Measurements from ENCODE around the gene PPM1M.
A peak's percentile ranks its signal among the peaks of the same experiment; 100 is the strongest.

PPM1M gene

DNA sequence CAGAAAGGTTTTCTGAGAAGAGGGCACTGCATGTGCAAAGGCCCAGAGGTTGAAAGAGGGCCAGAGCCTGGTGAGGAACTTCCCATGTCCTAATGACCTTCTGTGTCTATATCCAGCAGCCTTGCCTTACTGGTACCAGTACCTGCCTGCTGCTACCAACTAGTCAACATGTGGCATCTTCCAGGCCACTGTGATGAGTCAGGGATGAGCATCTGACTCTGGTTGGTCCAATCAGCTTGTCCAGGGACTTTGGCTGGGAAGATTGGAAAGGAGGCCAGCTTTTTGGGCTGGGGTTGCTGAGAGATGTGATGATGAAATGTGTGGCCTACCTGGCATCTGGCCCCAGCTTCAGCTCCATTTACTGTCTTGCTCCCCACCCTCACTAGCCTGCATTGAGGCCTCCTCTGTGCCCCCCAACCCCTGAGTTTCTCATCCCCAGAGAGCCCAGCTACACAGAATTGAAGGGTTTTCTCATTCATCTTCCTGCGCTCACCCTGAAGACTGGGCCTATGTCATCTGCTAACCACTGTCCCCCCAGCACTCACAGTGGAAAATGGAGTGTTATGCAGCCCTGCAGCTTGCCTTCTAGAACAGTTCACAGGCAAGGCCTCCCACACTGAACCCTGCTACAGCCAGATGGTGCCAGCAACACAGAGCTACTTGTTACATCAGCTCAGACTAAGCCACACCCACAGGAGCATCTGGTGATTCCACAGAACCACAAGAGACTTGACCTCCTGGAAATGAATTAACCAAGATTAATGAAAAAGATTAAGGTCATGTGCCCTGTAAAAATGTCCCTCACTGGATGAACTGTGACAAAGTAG is 5.3 kb upstream of the PPM1M start:
- no peaks in the 10 kb centered on the region for H3K27me3 ChIP-seq (ENCODE audit: control insufficient read depth, insufficient read depth, low read length)
- H3K79me2 ChIP-seq, result no peaks in the 10 kb centered on the region
- no peak overlapping the region for H3K27ac ChIP-seq
- H3K4me3 ChIP-seq (ENCODE audit: low read depth, low read length), result peak overlapping the region; percentile 92
- no peaks in the 10 kb centered on the region for H3K36me3 ChIP-seq (ENCODE audit: control insufficient read depth, insufficient read depth, low read length)
- H3K9ac ChIP-seq, result no peak overlapping the region
- peaks cover 18% of the 10 kb centered on the region for H3K4me1 ChIP-seq
- no peak for TF ChIP-seq CTCF (IDR thresholded peaks at IDR 0.05)
- no peaks in the 10 kb centered on the region for H3K9me3 ChIP-seq (ENCODE audit: control insufficient read depth, low read length)
- no peak overlapping the region for H2AFZ ChIP-seq
- H3K4me2 ChIP-seq (ENCODE audit: low read length), result peak overlapping the region; percentile 97

DNA sequence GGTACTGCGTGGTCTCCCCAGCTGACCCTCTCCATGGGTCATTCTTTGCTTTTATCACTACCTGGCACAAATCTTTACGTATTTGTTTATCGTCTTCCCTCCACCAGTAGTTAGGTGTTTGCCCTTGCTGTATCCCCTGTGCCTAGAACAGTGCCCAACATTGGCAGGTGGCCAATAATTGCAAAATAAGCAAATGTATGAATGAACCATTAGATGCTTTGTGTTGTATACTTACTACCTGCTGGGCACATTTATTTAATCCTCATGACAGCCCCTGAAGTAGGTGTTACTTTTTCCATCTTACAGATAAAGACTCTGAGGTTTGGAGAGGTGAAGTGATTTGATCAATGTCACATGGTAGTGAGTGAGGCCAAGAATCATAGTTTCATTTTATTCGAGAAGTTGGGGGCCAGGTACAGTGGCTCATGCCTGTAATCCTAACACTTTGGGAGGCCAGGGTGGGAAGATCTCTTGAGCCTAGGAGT is 4.6 kb upstream of the PPM1M start:
- Histone ChIP-seq H3K27ac (no peak overlapping the region), H3K4me3 (ENCODE audit: low read depth, low read length) (no peak overlapping the region), H3K79me2 (no peaks in the 10 kb centered on the region), H2AFZ (no peak overlapping the region), H3K9me3 (ENCODE audit: control insufficient read depth, low read length) (no peaks in the 10 kb centered on the region), H3K4me1 (peaks cover 18% of the 10 kb centered on the region), H3K27me3 (ENCODE audit: control insufficient read depth, insufficient read depth, low read length) (no peaks in the 10 kb centered on the region), H3K9ac (no peak overlapping the region), H3K36me3 (ENCODE audit: control insufficient read depth, insufficient read depth, low read length) (no peaks in the 10 kb centered on the region), H3K4me2 (ENCODE audit: low read length) (no peak overlapping the region)
- TF ChIP-seq CTCF (IDR thresholded peaks at IDR 0.05), result no peak

GRCh38 chr3:52242039-52242438 is 3.5 kb upstream of the PPM1M start:
- no peak overlapping the region for H3K4me2 ChIP-seq (ENCODE audit: low read length)
- no peaks in the 10 kb centered on the region for H3K9me3 ChIP-seq (ENCODE audit: control insufficient read depth, low read length)
- no peak for TF ChIP-seq CTCF (IDR thresholded peaks at IDR 0.05)
- no peak overlapping the region for H3K9ac ChIP-seq
- H3K4me1 ChIP-seq, result peaks cover 18% of the 10 kb centered on the region
- H3K79me2 ChIP-seq, result no peaks in the 10 kb centered on the region
- no peaks in the 10 kb centered on the region for H3K36me3 ChIP-seq (ENCODE audit: control insufficient read depth, insufficient read depth, low read length)
- no peak overlapping the region for H3K27ac ChIP-seq
- H2AFZ ChIP-seq, result no peak overlapping the region
- H3K27me3 ChIP-seq (ENCODE audit: control insufficient read depth, insufficient read depth, low read length), result no peaks in the 10 kb centered on the region
- no peak overlapping the region for H3K4me3 ChIP-seq (ENCODE audit: low read depth, low read length)

GRCh38 chr3:52243791-52244628 is 1.5 kb upstream of the PPM1M start:
- no peak overlapping the region for H3K27ac ChIP-seq
- H3K9me3 ChIP-seq (ENCODE audit: control insufficient read depth, low read length), result no peaks in the 10 kb centered on the region
- H3K4me2 ChIP-seq (ENCODE audit: low read length), result no peak overlapping the region
- H3K9ac ChIP-seq, result no peak overlapping the region
- no peak overlapping the region for H2AFZ ChIP-seq
- H3K79me2 ChIP-seq, result no peaks in the 10 kb centered on the region
- H3K4me1 ChIP-seq, result peaks cover 2% of the 10 kb centered on the region
- no peaks in the 10 kb centered on the region for H3K36me3 ChIP-seq (ENCODE audit: control insufficient read depth, insufficient read depth, low read length)
- no peak overlapping the region for H3K4me3 ChIP-seq (ENCODE audit: low read depth, low read length)
- no peaks in the 10 kb centered on the region for H3K27me3 ChIP-seq (ENCODE audit: control insufficient read depth, insufficient read depth, low read length)
- TF ChIP-seq CTCF (IDR thresholded peaks at IDR 0.05), result no peak

All from parathyroid adenoma (tissue), 2 donors.